Breast epithelium (tissue), 3 donors: ENCODE measurements around the gene HNRNPUL1.

Experiments
- POLR2A ChIP-seq: fragments of 450-650 bp; IDR thresholded peaks from one replicate; pipeline ENCODE4 v1.6.1; 2016; ENCODE audit warnings: antibody characterized with exemption, mild to moderate bottlenecking, moderate library complexity
- TF ChIP-seq, protein P1 (sequence below), 3 donors: fragments of 450-650 bp; IDR thresholded peaks; one replicate each; pipeline ENCODE4 v1.5.1; 2016 to 2017; ENCODE audit warnings: antibody characterized with exemption in 3 of 3, mild to moderate bottlenecking in 3 of 3, moderate library complexity in 3 of 3

DNA sequence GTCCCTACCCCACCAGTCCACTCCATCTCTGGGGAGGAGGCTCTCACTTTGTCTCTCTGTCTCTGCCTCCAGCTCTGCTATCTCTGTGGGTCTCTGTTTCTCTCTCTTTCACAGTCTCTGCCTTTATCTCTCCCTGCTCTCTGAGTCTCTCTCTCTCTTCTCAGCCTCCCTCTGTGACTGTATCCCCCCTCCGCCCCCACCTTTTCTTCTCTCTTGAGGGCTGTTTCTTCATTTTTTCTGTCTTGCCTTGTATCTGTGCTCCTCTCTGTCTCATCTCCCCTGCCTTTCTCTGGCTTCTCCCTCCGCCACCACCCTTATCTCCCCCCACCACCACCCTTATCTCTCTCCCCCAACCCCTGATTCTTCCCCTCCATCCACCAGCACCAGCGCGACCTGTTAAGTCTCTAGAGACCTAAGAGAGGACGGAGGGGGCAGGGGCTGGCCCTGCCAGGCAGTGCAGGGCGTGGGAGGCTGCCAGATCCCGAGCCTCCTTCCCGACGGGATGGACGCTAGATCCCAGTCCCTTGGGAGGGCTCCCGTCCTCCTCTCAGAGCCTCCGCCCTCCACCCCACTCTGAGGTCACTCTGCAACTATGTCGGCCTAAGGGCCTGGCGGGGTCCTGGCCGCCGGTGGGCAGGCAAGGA is 44.1 kb upstream of the HNRNPUL1 start:
- TF ChIP-seq, protein P1, sequence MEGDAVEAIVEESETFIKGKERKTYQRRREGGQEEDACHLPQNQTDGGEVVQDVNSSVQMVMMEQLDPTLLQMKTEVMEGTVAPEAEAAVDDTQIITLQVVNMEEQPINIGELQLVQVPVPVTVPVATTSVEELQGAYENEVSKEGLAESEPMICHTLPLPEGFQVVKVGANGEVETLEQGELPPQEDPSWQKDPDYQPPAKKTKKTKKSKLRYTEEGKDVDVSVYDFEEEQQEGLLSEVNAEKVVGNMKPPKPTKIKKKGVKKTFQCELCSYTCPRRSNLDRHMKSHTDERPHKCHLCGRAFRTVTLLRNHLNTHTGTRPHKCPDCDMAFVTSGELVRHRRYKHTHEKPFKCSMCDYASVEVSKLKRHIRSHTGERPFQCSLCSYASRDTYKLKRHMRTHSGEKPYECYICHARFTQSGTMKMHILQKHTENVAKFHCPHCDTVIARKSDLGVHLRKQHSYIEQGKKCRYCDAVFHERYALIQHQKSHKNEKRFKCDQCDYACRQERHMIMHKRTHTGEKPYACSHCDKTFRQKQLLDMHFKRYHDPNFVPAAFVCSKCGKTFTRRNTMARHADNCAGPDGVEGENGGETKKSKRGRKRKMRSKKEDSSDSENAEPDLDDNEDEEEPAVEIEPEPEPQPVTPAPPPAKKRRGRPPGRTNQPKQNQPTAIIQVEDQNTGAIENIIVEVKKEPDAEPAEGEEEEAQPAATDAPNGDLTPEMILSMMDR (IDR thresholded peaks at IDR 0.05), result no peak
- no peak for TF ChIP-seq POLR2A
